Measurements from ENCODE around the gene NEU3. TPM values are rescaled to one million over a fixed set of nuclear protein-coding genes. Genes with fewer than 3 reads are reported as not detected.
A peak's percentile ranks its signal among the peaks of the same experiment; 100 is the strongest.
"Not testable (repeated sequence)": the region's sequence is repeated elsewhere in the genome, so short reads cannot be mapped to it uniquely, and the experiment has no call there.

Gene NEU3
- total and polyA plus RNA-seq, 2 donors (not counting 1 experiment from before 2014, with no cell fraction given) = 17.0 to 17.4 TPM

DNA sequence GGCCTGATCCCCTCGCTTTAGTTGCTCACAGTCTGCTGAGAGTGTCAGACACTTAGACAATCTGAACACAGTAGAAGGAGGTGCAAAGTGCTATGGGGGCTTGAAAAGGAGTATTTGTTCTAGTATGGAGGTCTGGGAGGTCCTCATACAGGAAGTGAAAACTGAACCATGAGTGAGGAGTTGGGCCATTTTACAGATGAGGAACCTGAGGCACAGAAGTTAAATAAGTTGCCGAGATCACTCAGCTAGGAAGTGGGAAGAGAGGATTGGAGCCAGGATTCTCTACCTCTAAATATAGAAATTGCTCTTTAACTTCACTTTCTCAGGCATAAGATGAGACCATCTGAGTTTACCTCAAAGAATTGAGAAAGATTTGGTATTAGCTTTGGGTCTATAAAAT is 4.0 kb upstream of the NEU3 start:
- H3K4me1 Mint-ChIP-seq = peaks cover 19% of the 10 kb centered on the region
- TF ChIP-seq CTCF (IDR thresholded peaks at IDR 0.05) (no peak), EZH2 (IDR thresholded peaks at IDR 0.05; ENCODE audit: borderline replicate concordance, insufficient read depth, low read depth, low read length, poor library complexity, severe bottlenecking) (no peak)
- 89% methylated on average over 1 of the region's 2 CpGs for WGBS (ENCODE audit: insufficient coverage)

DNA sequence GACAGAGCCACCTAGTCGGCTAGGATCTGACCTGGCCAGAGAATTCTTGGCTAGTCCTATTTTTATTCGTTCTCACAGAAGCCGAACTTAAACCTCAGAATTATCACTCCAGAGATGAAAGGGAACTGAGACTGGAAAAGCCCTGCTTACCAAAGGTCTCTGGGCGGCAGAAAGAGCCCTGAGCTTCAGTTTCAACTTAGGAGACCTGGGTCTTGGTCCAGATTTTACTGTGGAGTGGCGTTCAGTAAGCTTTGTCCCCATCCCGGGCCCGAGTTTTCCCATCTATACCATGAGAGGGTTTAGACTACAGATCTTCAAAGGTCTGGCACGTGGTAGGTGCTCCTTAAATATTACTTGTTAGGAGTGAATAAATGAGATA is 516 bp downstream of the NEU3 start:
- intact Hi-C loops (cut with micrococcal nuclease) = loop anchor here (5.0 kb wide), 1 partner anchor 1393 kb away; the partner anchor contains the start of genes GVQW3 and THAP12
- DNase-seq = no peak
- peaks cover 12 to 28% of the 10 kb centered on the region in 2 donors for H3K4me1 ChIP-seq (ENCODE audit: control insufficient read depth in 2 of 2, insufficient read depth in 2 of 2, low read length in 2 of 2)
- peak; percentile 1 for ATAC-seq (ENCODE audit: low read depth)
- peak overlapping the region; percentile 67 to 93 for H3K27ac ChIP-seq (ENCODE audit: low read length in 2 of 2)
- H3K4me1 Mint-ChIP-seq = peaks cover 40% of the 10 kb centered on the region
- H3K4me3 ChIP-seq (ENCODE audit: control extremely low read depth in 1 of 5, extremely low read depth in 1 of 5, insufficient read depth in 1 of 5, low read depth in 2 of 5, low read length in 4 of 5) = peak overlapping the region; percentile 66 to 99 (median 88)
- peak overlapping the region; percentile 95 for H3K4me3 Mint-ChIP-seq
- no peaks in the 10 kb centered on the region for H3K9me3 ChIP-seq (ENCODE audit: control extremely low read depth in 1 of 3, control insufficient read depth in 2 of 3, insufficient read depth in 1 of 3, low read length in 2 of 3)
- H3K27me3 Mint-ChIP-seq = no peaks in the 10 kb centered on the region
- peak overlapping the region; percentile 99 for H3K9ac ChIP-seq (ENCODE audit: low read length)
- CTCF ChIA-PET = interaction anchor here (0.7 to 1.1 kb wide), 3 partner anchors 13 to 61 kb away, joined by 3 to 4 read pairs (median 4); no protein-coding TSS in a partner anchor
- H3K36me3 ChIP-seq (replicated peaks in 1 of 2; ENCODE audit: control extremely low read depth in 1 of 2, control insufficient read depth in 1 of 2, extremely low read depth in 1 of 2, insufficient read depth in 2 of 2, low read length in 1 of 2) = peaks cover 1 to 3% of the 10 kb centered on the region in 2 experiments
- H3K79me2 ChIP-seq (ENCODE audit: control insufficient read depth, insufficient read depth, low read length) = peaks cover 18% of the 10 kb centered on the region
- TF ChIP-seq EZH2 (IDR thresholded peaks at IDR 0.05; ENCODE audit: borderline replicate concordance, insufficient read depth, low read depth, low read length, poor library complexity, severe bottlenecking) = no peak
- TF ChIP-seq CTCF (IDR thresholded peaks at IDR 0.05) = no peak
- H3K4me2 ChIP-seq (replicated peaks; ENCODE audit: low read depth, low read length, poor library complexity, severe bottlenecking) = peak overlapping the region; percentile 99
- 3% methylated on average over 5 of the region's 8 CpGs for WGBS (ENCODE audit: insufficient coverage)
- no peaks in the 10 kb centered on the region for H3K9me3 Mint-ChIP-seq (ENCODE audit: insufficient read depth)
- H2AFZ ChIP-seq (ENCODE audit: insufficient read depth, low read depth, low read length, poor library complexity, severe bottlenecking) = peak overlapping the region; percentile 98
- no peaks in the 10 kb centered on the region for H3K27me3 ChIP-seq (replicated peaks in 1 of 4; ENCODE audit: control extremely low read depth in 1 of 4, control insufficient read depth in 3 of 4, insufficient read depth in 4 of 4, low read length in 3 of 4)
- H3K27ac Mint-ChIP-seq = peak overlapping the region; percentile 82
- POLR2A ChIA-PET = interaction anchor here (1.3 kb wide), 1 partner anchor 39 kb away, joined by 3 read pairs; no protein-coding TSS in a partner anchor
- no peaks in the 10 kb centered on the region for H4K20me1 ChIP-seq (ENCODE audit: control insufficient read depth, insufficient read depth, low read length, poor library complexity, severe bottlenecking)

More for the DNA sequence above, 4.0 kb upstream of the NEU3 start:
- H3K27me3 Mint-ChIP-seq = no peaks in the 10 kb centered on the region
- no peak for ATAC-seq (ENCODE audit: low read depth)
- H3K9me3 Mint-ChIP-seq (ENCODE audit: insufficient read depth) = no peaks in the 10 kb centered on the region
- Histone ChIP-seq H3K9me3 (ENCODE audit: control extremely low read depth in 1 of 3, control insufficient read depth in 2 of 3, insufficient read depth in 1 of 3, low read length in 2 of 3) (no peaks in the 10 kb centered on the region), H3K9ac (ENCODE audit: low read length) (no peak overlapping the region), H2AFZ (ENCODE audit: insufficient read depth, low read depth, low read length, poor library complexity, severe bottlenecking) (no peak overlapping the region), H3K36me3 (replicated peaks in 1 of 2; ENCODE audit: control extremely low read depth in 1 of 2, control insufficient read depth in 1 of 2, extremely low read depth in 1 of 2, insufficient read depth in 2 of 2, low read length in 1 of 2) (peaks cover 0 to 4% of the 10 kb centered on the region in 2 experiments), H3K27me3 (replicated peaks in 1 of 4; ENCODE audit: control extremely low read depth in 1 of 4, control insufficient read depth in 3 of 4, insufficient read depth in 4 of 4, low read length in 3 of 4) (no peaks in the 10 kb centered on the region), H4K20me1 (ENCODE audit: control insufficient read depth, insufficient read depth, low read length, poor library complexity, severe bottlenecking) (no peaks in the 10 kb centered on the region), H3K27ac (ENCODE audit: low read length in 2 of 2) (no peak overlapping the region), H3K79me2 (ENCODE audit: control insufficient read depth, insufficient read depth, low read length) (peaks cover 15% of the 10 kb centered on the region), H3K4me1 (ENCODE audit: control insufficient read depth in 2 of 2, insufficient read depth in 2 of 2, low read length in 2 of 2) (peaks cover 9 to 15% of the 10 kb centered on the region in 2 donors), H3K4me3 (ENCODE audit: control extremely low read depth in 1 of 5, extremely low read depth in 1 of 5, insufficient read depth in 1 of 5, low read depth in 2 of 5, low read length in 4 of 5) (no peak overlapping the region), H3K4me2 (replicated peaks; ENCODE audit: low read depth, low read length, poor library complexity, severe bottlenecking) (no peak overlapping the region)
- intact Hi-C loops (cut with micrococcal nuclease) = loop anchor here (5.0 kb wide), 1 partner anchor 1398 kb away; the partner anchor contains the start of genes GVQW3 and THAP12
- ChIA-PET CTCF (no interaction called here), POLR2A (no interaction called here)
- no peak overlapping the region for H3K27ac Mint-ChIP-seq
- DNase-seq = no peak
- no peak overlapping the region for H3K4me3 Mint-ChIP-seq

GRCh38 chr11:74990150-74990549 is 1.4 kb downstream of the NEU3 start:
- ChIA-PET POLR2A (interaction anchor here (0.5 kb wide), 1 partner anchor 43 kb away, joined by 4 read pairs; no protein-coding TSS in a partner anchor), CTCF (interaction anchor here (1.1 kb wide), 2 partner anchors 14 to 59 kb away, joined by 3 to 4 read pairs; no protein-coding TSS in a partner anchor)
- peak overlapping the region; percentile 34 for H3K4me3 Mint-ChIP-seq
- H3K27me3 ChIP-seq (replicated peaks in 1 of 4; ENCODE audit: control extremely low read depth in 1 of 4, control insufficient read depth in 3 of 4, insufficient read depth in 4 of 4, low read length in 3 of 4); H3K27me3 Mint-ChIP-seq; H3K9me3 ChIP-seq (ENCODE audit: control extremely low read depth in 1 of 3, control insufficient read depth in 2 of 3, insufficient read depth in 1 of 3, low read length in 2 of 3); H3K27ac ChIP-seq (ENCODE audit: low read length in 2 of 2); H3K4me3 ChIP-seq (ENCODE audit: control extremely low read depth in 1 of 5, extremely low read depth in 1 of 5, insufficient read depth in 1 of 5, low read depth in 2 of 5, low read length in 4 of 5); ATAC-seq (ENCODE audit: low read depth); H4K20me1 ChIP-seq (ENCODE audit: control insufficient read depth, insufficient read depth, low read length, poor library complexity, severe bottlenecking); H3K9me3 Mint-ChIP-seq (ENCODE audit: insufficient read depth); H3K9ac ChIP-seq (ENCODE audit: low read length); DNase-seq; intact Hi-C loops (cut with micrococcal nuclease); H2AFZ ChIP-seq (ENCODE audit: insufficient read depth, low read depth, low read length, poor library complexity, severe bottlenecking): not testable (repeated sequence)
- Histone ChIP-seq H3K79me2 (ENCODE audit: control insufficient read depth, insufficient read depth, low read length) (peaks cover 18% of the 10 kb centered on the region), H3K4me1 (ENCODE audit: control insufficient read depth in 2 of 2, insufficient read depth in 2 of 2, low read length in 2 of 2) (peaks cover 12 to 28% of the 10 kb centered on the region in 2 donors), H3K4me2 (replicated peaks; ENCODE audit: low read depth, low read length, poor library complexity, severe bottlenecking) (peak overlapping the region; percentile 99), H3K36me3 (replicated peaks in 1 of 2; ENCODE audit: control extremely low read depth in 1 of 2, control insufficient read depth in 1 of 2, extremely low read depth in 1 of 2, insufficient read depth in 2 of 2, low read length in 1 of 2) (peaks cover 4 to 12% of the 10 kb centered on the region in 2 experiments)
- peak overlapping the region; percentile 32 for H3K27ac Mint-ChIP-seq
- peaks cover 40% of the 10 kb centered on the region for H3K4me1 Mint-ChIP-seq
- WGBS (ENCODE audit: insufficient coverage) = 100% methylated on average over 1 of the region's 4 CpGs

Data from B cell (primary cell).